GM19023 (cell line): ENCODE data around the gene VWF.
"Not testable (repeated sequence)": the region's sequence is repeated elsewhere in the genome, so short reads cannot be mapped to it uniquely, and the experiment has no call there.

Experiments
- ATAC-seq: cut with Tn5 transposase; IDR thresholded peaks from one replicate; pipeline ENCODE4 v1.9.1; 2021; ENCODE audit warnings: mild to moderate bottlenecking, moderate library complexity; ENCODE audit not compliant: unreplicated experiment

VWF gene

DNA sequence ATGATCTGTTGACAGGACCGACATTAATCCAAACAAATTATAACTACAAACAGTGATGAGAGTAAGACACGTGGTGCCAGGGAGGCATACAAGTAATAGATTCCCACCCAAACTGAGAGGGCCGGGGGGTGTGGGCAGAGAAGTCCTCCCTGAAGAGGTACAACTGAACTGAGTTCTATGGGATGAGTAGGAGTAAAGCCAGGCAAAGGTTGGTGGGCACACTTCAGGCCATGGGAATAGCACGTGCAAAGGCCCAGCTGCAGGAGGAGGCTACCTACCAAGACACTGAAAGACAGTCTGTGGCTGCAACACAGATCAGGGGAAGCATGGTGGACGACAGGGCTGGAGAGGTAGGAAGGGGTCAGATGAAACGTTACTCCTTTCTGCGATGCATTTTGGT is 22.0 kb upstream of the VWF start:
- ATAC-seq = no peak

DNA sequence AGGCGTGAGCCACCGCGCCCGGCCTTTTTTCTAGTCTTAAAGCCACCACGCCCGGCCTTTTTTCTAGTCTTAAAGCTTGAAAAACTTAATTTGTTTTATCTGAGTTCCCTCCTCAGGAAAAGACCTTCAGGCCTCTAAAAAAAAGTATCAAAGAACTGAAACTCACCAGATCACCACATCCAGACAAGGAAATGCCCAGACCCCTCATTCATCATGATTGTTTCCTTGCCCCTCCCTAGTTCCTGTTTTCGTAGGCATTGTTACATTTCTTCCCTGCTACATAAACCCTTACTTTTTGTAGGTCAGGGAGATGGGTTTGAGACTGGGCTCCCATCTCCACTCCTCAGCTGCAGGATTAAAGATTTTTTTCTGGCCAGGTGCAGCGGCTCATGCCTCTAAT is 21.1 kb upstream of the VWF start:
- no peak for ATAC-seq

GRCh38 chr12:6143303-6143675 is 18.8 kb upstream of the VWF start:
- ATAC-seq = no peak

DNA sequence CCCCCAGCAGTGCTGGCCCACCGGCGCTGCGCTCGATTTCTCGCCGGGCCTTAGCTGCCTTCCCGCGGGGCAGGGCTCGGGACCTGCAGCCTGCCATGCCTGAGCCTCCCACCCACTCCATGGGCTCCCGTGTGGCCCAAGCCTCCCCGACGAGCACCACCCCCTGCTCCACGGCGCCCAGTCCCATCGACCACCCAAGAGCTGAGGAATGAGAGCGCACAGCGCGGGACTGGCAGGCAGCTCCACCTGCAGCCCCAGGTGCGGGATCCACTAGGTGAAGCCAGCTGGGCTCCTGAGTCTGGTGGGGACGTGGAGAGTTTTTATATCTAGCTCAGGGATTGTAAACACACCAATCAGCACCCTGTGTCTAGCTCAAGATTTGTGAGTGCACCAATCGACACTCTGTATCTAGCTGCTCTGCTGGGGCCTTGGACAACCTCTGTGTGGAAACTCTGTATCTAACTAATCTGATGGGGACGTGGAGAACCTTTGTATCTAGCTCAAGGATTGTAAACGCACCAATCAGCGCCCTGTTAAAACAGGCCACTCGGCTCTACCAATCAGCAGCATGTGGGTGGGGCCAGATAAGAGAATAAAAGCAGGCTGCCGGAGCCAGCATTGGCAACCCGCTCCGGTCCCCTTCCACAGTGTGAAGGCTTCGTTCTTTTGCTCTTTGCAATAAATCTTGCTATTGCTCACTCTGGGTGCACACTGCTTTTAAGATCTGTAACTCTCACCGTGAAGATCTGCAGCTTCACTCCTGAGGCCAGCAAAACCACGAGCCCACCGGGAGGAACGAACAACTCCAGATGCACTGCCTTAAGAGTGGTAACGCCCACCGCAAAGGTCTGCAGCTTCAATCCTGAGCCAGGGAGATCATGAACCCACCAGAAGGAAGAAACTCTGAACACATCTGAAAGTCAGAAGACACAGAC is 18.2 kb upstream of the VWF start:
- ATAC-seq = not testable (repeated sequence)

GRCh38 chr12:6141731-6142367 is 17.4 kb upstream of the VWF start:
- not testable (repeated sequence) for ATAC-seq

DNA sequence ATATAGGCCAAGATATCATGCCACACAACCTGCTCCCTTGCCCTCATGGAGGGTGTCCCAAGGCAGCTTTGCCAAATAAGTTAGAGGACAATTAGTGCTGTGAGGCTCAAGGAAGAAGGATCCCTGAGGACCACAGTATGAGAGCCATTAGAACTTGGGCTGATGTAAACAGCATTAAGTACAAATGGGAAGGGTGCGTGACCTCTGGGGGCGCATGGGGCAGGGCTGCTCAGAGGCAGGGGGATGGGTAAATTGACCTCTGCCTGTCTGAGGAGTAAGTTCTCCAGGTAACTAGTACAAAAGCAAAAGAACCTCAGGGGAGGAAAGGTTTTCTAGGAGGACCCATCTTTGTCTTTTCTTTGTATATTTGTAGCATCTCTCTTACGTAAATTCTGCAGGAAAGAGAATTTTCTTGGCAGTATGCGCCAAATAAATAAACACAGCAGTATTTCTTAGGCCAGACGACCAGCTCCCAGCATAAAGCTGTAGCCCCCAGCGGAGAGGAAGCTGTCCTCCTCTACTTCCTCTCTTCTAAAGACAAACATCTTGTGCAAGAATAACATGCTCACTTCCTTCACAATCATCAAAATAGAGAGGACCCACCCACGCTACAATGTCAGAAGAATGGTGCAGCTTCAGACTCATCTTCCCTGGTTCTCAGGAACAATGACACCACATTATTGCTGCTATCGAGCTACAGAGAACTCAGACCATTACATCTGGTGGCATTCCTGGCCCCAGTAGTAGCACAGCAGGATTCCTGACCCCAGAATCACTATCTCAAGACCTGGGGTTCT is 16.4 kb upstream of the VWF start:
- no peak for ATAC-seq

- no peak for ATAC-seq
Observed at GRCh38 chr12:6135071-6135470, 10.6 kb upstream of the VWF start.

DNA sequence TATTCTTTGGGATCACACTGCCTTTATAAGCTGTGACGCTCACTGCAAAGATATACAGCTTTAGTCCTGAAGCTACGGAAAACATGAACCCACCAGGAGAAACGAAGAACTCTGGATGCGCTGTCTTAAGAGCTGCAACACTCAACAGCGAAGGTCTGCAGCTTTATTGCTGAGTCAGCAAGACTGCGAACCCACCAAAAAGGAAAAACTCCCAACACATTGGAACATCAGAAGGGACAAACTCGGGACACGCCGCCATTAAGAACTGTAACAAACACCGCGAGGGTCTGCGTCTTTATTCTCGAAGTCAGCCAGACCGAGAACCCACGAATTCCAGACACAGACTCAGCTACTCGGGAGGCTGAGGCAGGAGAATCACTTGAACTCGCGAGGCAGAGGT is 9.2 kb upstream of the VWF start:
- ATAC-seq = no peak

GRCh38 chr12:6132496-6132895 is 8.0 kb upstream of the VWF start:
- no peak for ATAC-seq

DNA sequence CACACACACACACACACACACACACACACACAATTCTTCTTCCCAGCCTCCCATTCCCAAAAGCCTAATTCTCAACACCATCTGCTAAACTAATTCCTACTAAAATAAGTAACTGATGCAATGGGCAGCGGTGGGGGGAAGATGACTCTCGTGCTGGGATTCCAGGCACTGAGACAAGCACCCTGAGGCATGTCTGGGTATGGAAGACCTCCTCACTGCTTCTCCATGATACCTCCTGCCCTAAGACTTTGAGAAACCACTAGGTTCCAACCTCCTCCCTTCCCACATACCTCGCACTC is 789 bp upstream of the VWF start:
- no peak for ATAC-seq

GRCh38 chr12:6123258-6123657 is 1.2 kb downstream of the VWF start:
- ATAC-seq = no peak

GRCh38 chr12:6122201-6122600 is 2.3 kb downstream of the VWF start:
- no peak for ATAC-seq

- ATAC-seq = no peak
Observed at GRCh38 chr12:6120796-6121473, 3.5 kb downstream of the VWF start.

DNA sequence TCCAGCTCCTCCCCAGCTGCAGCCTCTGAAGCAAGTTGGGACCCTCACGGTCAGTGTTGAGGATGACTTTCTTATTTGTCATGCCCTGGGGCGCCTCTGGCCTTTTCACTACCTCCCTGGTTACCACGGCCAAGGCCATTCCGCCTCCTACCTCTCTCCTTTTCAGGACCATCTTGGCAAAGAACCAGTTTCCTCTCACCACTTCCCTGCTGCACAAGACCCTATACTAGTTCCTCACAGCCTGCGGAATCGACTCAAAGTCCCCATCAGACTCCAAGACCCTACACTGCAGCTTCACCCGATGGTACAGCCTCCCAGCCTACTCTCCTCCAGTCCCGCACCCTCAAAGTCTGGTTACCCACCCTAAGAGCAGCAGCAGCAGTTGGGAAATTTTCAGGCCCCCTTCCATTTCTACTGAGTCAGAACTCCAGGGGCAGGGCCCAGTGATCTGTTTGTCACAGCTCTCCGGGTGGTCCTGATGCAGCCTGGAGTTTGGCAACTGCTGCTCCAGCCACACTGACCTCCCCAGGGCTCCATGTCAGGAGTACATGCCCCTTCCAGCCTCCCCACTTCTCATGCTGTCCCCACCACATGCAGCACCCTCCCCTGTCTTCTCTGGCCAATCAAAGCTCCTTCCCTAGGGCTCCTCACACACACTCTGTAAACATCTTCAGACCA is 5.4 kb downstream of the VWF start:
- no peak for ATAC-seq

DNA sequence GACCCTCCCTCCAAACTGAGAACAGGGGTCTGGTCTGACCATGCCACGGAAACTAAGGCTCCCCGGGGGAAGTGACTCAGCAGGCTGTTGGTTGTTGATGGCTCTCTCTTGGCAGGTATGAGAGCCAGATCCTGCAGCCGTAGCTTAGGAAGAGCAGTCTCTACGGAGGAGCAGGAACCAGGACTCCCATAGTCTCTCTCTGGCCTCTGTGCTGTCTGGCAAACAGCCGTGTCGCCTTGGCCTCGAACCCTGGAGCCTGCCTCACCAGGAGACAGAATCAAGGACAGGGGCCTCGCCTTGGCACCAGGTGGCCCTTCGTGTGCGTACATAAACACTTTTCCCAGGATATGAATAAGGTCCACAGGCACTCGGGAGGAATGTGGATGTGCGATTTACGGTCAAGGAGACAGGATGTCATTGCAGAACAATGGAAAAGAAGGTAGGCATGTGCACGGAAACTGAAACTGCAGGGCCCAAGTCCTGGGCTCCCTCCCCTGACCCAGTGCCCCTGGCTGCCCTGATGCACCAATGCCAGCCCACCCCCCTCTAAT is 7.9 kb downstream of the VWF start:
- no peak for ATAC-seq

DNA sequence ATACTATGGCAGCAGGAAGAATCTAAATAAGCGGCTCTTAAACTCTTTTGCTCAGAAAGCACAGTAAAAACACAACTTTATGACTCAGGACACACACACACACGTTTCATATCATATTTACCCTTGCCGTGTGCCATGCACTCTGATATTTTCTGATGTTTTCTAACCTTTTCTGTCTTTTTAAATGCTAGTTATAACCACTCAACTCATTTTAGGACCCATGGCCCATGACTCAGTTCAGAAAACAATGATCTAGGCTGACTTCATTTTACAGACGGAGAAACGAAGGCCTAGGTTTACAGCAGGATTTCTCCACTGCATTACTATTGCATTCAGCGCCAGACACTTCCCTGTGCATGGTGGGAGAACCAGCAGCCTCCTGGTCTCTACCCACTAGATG is 9.1 kb downstream of the VWF start:
- no peak for ATAC-seq

DNA sequence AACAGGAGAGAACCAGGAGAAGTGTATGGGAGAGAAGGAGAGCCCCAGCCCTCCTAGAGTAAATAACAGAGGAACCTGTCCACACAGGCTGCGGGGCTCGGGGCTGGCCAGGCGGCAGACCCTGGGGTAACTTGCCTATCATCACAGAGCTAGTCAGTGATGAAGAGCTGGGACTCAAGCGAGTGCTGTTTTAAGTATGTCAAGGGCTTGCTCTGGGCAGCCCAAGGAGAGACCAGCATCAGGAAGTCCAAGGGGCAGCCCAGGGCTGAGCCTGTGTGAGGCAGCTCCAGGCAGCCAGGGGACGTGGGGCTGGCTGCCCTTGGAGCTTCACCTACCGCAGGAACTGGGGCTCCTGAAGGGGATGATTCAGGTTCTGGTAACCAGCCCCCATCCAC is 10.0 kb downstream of the VWF start:
- no peak for ATAC-seq

DNA sequence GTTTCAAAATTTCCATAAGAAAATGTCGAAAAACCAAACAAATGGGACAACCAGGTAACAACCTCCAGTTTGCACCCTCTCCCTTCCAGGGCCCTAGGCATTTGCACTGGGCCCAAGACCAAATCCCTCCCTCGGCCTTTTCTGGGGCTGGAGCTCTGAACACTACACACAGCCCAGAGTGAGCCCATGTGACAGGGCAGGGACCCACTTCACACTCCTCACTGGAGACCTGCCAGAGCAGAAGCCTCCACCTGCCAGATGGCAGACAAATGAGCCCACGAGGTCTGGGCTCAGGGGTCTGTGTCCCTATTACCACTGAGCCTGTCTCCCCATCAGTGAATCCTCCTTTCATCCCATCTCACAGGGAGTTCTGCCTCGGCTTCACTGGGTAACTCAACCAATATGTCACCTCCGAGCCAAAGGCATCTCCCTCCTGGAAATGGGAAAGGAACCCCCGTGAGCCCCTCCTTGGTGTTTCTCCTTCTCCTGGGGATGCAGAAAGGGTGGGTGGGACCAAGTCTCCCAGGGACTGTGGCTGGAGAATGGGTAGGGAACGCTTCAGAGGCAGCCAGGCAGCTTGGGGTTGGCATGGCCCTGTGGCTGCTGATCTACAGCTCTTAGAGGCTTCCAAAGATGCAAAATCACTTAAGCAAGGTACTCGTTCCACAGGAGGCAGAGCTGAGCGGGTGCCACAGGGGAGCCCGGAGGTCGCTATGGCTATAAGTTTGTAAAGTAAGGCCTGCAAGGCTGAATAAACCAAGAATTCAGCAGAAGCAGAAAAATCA is 10.6 kb downstream of the VWF start:
- no peak for ATAC-seq

- no peak for ATAC-seq
Observed at GRCh38 chr12:6112004-6112403, 12.5 kb downstream of the VWF start.

DNA sequence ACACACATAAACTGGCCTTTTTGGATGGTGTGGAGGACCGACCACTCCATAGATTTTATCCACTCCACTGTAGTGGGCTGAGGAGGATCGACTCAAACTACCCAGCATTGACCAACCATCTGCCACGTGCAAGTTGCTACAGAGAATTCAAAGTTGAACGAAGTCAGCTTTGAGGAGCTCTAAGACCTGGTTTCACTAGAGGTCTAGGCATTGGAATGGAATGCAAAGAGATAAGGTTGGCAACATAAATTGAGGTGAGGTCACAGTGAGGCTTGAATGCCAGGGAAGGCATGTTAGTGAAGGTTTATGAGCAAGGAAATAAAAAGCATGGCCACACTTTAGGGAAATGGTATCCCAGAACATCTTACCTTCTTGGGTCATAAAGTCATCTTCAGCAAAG is 14.5 kb downstream of the VWF start:
- ATAC-seq = no peak
